Pancreas (tissue), 10 donors: ENCODE results near the gene CFAP299. TPM values are rescaled to one million over a fixed set of nuclear protein-coding genes. Genes with fewer than 3 reads are reported as not detected.

ENCODE experiments used
- ATAC-seq, 4 donors: fragments of 200-7000 bp; cut with Tn5 transposase; one replicate each; pipeline versions ENCODE4 v1.8.0 to v1.9.1; 2020; ENCODE audit warnings: mild to moderate bottlenecking in 4 of 4, moderate library complexity in 4 of 4
- DNase-seq, 6 donors: peaks; one replicate each; pipeline ENCODE4 v3.0.0-alpha.2; 2020
- FAIRE-seq: peaks from 2 replicates; lab custom pipeline; 2012; peaks lifted over from hg19 to GRCh38; lab: Jason Lieb, UNC
- H3K27ac ChIP-seq, 4 donors: fragments of 200-600 bp; sonication (generic); 1 replicate in 3 of 4; 2 replicates in 1 of 4; pipeline versions ENCODE4 v1.5.0 to v1.8.0; 2020
- H3K27me3 ChIP-seq, 4 donors: fragments of 200-600 bp; one replicate each; pipeline ENCODE4 v1.8.0; 2021
- H3K36me3 ChIP-seq, 3 donors: fragments of 200-600 bp; sonication (generic) in 1 of 3; one replicate each; pipeline versions ENCODE4 v1.5.0 to v1.8.0; 2020 to 2021
- H3K4me1 ChIP-seq, 3 donors: fragments of 200-600 bp; one replicate each; pipeline ENCODE4 v1.8.0; 2021
- H3K4me3 ChIP-seq, 4 donors: fragments of 200-600 bp; sonication (generic) in 2 of 4; one replicate each; pipeline versions ENCODE4 v1.5.0 to v1.8.0; 2020 to 2021
- H3K9me3 ChIP-seq, 4 donors: fragments of 200-600 bp; one replicate each; pipeline ENCODE4 v1.8.0; 2021
- CTCF ChIP-seq, 4 donors: fragments of 200-600 bp; sonication (generic) in 3 of 4; IDR thresholded peaks; one replicate each; pipeline versions ENCODE4 v1.5.0 to v1.8.0; 2021; ENCODE audit warnings: antibody characterized with exemption in 4 of 4
- WGBS, 2 donors: extraction: QIAGEN DNeasy Blood & Tissue Kit; methylation state at CpG; one replicate each; pipeline ENCODE4 v1.1.7; 2013; 5-methylcytosine and 5-hydroxymethylcytosine counted together
- intact Hi-C, 3 donors: fragments of 100-400 bp; cut with DNase I; formaldehyde crosslinking; loops; one replicate each; pipeline versions ENCODE4 v1.11.1 to v1.14.2; 2022
- polyA plus RNA-seq, 2 donors: library from polyadenylated mRNA; stranded (reverse); fragments of 200-250 nt; gene quantifications; one replicate each; pipeline ENCODE4 v1.2.3, GENCODE V29; 2013
- total RNA-seq, 6 donors: library from RNA; stranded (reverse); fragmentation: NEBNext Ultra II Directional in 4 of 6; extraction: Animal tissue kit (Norgen Biotek cat#: 25700) in 4 of 6; gene quantifications; one replicate each; pipeline versions ENCODE4 v1.2.1 to v1.2.4, GENCODE V29; 2021 to 2023
- donor health status: healthy with polysubstance abuse.
- donor health status: DM: no; HTN: no; CAD: no; lungs with moderate emphysema.
- donor health status: DM: no; HTN: no; CAD: no.
- donor health status: control.
- donor health status: control.
- donor health status: Bipolar disorder and iron deficiency.
- donor health status: DM: yes; HTN: yes; CAD: no.
- donor health status: DM: no; HTN: no; CAD: no.
- donor health status: DM: no; HTN: no; CAD: no.
- donor health status: DM: yes; HTN: yes; CAD: no.

Gene CFAP299
- total and polyA plus RNA-seq, 8 donors: 0.14 TPM; not detected in 7

- Histone ChIP-seq H3K4me3 (no peak overlapping the region), H3K27ac (no peak overlapping the region), H3K4me1 (no peaks in the 10 kb centered on the region), H3K27me3 (no peaks in the 10 kb centered on the region), H3K36me3 (no peaks in the 10 kb centered on the region), H3K9me3 (no peaks in the 10 kb centered on the region)
- intact Hi-C loops: no loop called here
- DNase-seq (no peak), FAIRE-seq (no peak), ATAC-seq (no peak)
- no peak for TF ChIP-seq CTCF (IDR thresholded peaks at IDR 0.05)
These were observed 8.4 kb downstream of the CFAP299 start for GRCh38 chr4:80343887-80344286.

DNA sequence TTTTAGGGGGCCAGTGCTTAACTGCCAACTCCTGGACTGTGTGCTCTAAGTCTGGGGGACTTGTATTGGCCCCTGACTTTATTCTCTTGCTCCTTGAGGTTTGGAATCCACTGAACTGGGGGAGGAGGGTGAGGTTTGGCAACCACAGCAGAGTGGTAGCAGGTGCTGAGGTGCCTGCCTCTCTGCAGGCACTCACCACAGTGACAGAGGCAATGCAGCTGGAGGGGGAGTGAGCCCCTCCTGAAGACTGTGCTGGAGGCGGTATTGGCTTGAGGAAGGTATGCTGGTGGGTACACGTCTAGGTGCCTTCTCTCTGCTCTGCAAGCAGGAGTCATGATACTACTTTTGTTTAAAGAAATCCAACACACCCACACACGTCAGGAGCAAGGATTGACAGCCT lies 24.6 kb downstream of the CFAP299 start:
- intact Hi-C loops: loop anchor here in 1 of 3 donors (5.0 kb wide), 1 partner anchor 692 kb away; no protein-coding TSS in a partner anchor
- no peaks in the 10 kb centered on the region for H3K9me3 ChIP-seq
- WGBS, 2 donors: 43 to 44% methylated on average over 3 of the region's 3 CpGs
- FAIRE-seq (no peak), ATAC-seq (no peak), DNase-seq (no peak)
- H3K27me3 ChIP-seq: peaks cover 0 to 6% (median 0%) of the 10 kb centered on the region in 4 donors
- no peaks in the 10 kb centered on the region for H3K36me3 ChIP-seq
- H3K4me1 ChIP-seq: no peaks in the 10 kb centered on the region
- H3K4me3 ChIP-seq: no peak overlapping the region
- no peak overlapping the region for H3K27ac ChIP-seq
- TF ChIP-seq CTCF (IDR thresholded peaks at IDR 0.05): no peak

- no peak for TF ChIP-seq CTCF (IDR thresholded peaks at IDR 0.05)
- DNase-seq: no peak
- Histone ChIP-seq H3K27ac (no peak overlapping the region), H3K9me3 (no peaks in the 10 kb centered on the region), H3K36me3 (no peaks in the 10 kb centered on the region), H3K4me3 (no peak overlapping the region), H3K4me1 (no peaks in the 10 kb centered on the region), H3K27me3 (peaks cover 0 to 6% (median 0%) of the 10 kb centered on the region in 4 donors)
- ATAC-seq: no peak
- FAIRE-seq: no peak
- intact Hi-C loops: loop anchor here in 1 of 3 donors (5.0 kb wide), 1 partner anchor 691 kb away; no protein-coding TSS in a partner anchor
- 29 to 32% methylated on average over 3 of the region's 3 CpGs for WGBS, 2 donors
These were observed 25.4 kb downstream of the CFAP299 start for GRCh38 chr4:80360900-80361299.

DNA sequence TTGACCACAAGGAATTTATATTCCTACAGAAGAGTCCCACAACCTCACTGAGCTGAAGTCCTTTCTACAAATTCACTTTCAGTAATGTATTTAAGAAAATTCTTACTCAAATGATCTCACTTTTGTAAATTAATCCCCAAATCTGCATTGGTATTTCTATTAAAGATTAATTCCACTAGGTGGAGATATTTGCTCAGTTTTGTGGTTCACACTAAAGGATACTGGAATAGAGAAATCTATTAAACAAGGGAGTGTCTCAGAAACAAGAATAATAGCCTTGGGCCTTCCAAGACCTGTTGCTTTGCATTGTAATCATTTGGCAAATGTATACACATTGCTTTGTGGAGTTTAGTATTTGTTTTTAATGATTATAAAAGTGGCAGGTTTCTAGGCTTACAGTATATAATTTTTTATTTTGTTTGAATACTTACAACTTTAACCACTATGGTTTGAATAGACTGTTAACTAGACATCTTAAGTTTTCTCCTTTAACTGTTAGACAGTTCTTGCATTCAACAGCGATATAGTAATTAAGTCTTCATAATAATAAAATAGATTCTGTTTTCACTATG lies 25.9 kb downstream of the CFAP299 start:
- H3K27ac ChIP-seq: no peak overlapping the region
- peak in 1 of 4 donors; percentile 66 for ATAC-seq
- H3K27me3 ChIP-seq: peaks cover 0 to 6% (median 0%) of the 10 kb centered on the region in 4 donors
- no peaks in the 10 kb centered on the region for H3K36me3 ChIP-seq
- H3K4me1 ChIP-seq: no peaks in the 10 kb centered on the region
- no peaks in the 10 kb centered on the region for H3K9me3 ChIP-seq
- H3K4me3 ChIP-seq: no peak overlapping the region
- intact Hi-C loops: loop anchor here in 1 of 3 donors (5.0 kb wide), 1 partner anchor 691 kb away; no protein-coding TSS in a partner anchor
- peak in 1 of 4 donors; percentile 15 for TF ChIP-seq CTCF (IDR thresholded peaks at IDR 0.05)
- peak; percentile 39 for FAIRE-seq
- 48 to 69% methylated on average over 1 of the region's 1 CpG for WGBS, 2 donors
- DNase-seq: no peak

GRCh38 chr4:80362578-80363181 lies 27.1 kb downstream of the CFAP299 start:
- DNase-seq (peak in 1 of 6 donors; percentile 46), FAIRE-seq (peak; percentile 57), ATAC-seq (peak in 2 of 4 donors; percentile 56 to 65)
- no peaks in the 10 kb centered on the region for H3K9me3 ChIP-seq
- H3K27me3 ChIP-seq: peaks cover 0 to 6% (median 0%) of the 10 kb centered on the region in 4 donors
- no peak overlapping the region for H3K4me3 ChIP-seq
- WGBS, 2 donors: 19 to 21% methylated on average over 4 of the region's 4 CpGs
- no peaks in the 10 kb centered on the region for H3K36me3 ChIP-seq
- intact Hi-C loops: loop anchor here in 1 of 3 donors (5.0 kb wide), 1 partner anchor 690 kb away; no protein-coding TSS in a partner anchor
- no peak overlapping the region for H3K27ac ChIP-seq
- no peak for TF ChIP-seq CTCF (IDR thresholded peaks at IDR 0.05)
- H3K4me1 ChIP-seq: no peaks in the 10 kb centered on the region
